NOMO-1 treated with DMSO at 0.1 percent for 48 hours (cell line): ENCODE measurements around the gene GATA6.

Source experiments
- DNase-seq: peaks from one replicate; lab custom pipeline; 2025; ENCODE audit not compliant: unreplicated experiment; lab: John Stamatoyannopoulos, UW

The GATA6 gene

DNA sequence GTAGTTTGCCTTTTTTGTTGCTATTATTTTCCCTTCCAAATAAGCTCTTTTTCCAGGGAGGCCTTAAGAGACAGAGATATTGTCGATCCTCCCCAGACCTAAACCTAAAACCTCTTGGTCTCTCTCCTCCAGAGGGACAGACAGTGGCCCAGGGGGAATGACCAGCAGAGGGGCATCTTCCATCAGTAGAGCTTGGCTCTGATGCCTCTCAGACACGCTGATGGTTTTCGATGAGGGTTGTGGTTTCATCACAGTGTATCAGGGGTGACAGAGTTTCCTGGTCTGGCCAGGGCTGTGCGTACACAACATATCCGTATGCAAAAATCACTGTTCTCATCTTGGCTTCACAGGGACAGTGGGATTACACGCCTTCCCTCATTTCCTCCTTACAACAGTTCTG lies 68.6 kb downstream of the GATA6 start:
- no peak for DNase-seq

DNA sequence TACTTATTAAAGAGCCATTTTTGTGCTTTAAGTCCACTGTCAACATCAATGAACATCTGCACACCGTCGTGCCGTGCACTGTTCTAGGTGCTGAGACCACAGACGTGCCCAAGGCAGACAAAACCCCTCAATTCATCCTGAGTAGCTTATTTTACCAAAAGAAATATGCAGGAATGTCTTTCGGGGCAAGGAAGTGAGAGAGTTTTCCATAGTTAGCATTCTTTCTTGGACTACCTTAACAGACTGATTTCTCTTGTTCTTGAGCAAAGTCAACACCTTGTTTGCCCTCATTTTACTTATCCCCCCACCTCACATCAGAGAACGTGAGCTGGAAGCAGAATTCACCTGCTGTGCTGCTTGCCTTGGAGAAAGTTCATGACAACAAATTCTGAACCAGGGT lies 69.3 kb downstream of the GATA6 start:
- DNase-seq = no peak

DNA sequence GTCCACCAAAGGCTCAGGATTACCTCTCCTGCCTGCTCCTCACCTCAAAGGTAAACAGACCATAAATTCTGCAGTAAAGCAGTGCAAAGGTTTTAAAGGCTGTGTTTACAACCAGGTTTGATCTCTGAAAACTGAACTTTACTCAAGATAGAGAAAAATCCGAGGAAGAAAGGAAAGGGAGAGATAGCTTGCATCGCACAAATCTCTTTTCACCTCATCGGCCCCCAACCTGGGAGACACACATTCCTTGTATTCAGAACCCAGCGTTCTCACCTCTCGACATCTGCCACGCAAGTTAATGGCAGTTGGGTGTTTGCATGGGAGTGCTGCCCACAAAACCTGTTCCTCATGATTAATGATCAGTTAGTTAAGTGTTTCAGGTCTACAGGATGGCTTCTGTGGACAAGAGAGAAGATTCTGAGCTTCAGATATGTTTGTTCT lies 72.6 kb downstream of the GATA6 start:
- no peak for DNase-seq

DNA sequence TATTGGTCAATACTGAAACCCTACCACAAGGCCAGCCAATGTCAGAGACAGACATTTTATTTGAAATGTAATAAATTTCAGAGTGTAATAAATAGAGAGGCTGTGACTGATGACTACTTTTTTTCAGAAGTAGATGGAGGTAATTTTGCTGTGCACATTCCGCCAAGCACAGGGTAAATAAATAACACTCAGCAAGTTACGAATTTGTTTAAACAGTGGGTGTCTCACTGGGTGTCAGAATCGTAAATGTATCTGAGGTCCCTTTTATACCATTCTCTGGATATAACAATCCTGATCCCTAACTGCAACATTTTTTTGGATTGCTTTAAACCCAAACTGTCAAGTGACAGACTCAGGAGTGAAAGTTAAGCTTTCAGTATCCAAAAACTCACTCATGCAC lies 74.1 kb downstream of the GATA6 start:
- DNase-seq = no peak

DNA sequence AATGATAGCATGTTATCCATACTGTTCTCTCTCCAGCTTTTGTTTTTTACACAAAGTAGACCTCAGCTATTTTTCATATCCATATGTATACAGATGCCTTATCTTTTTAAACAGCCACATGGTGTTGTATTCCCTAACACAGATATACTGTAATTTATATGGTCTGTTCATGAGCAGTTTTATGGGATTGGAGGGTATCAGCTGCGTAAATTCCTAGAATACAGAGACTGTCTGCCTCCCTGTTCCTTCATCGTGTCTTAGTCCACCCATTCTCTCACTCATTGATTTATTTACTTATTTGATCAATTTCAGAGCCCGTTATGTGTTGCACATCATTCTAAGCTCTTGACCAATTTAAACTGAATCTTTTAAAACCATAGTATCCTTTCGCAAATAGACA lies 80.6 kb downstream of the GATA6 start:
- DNase-seq = no peak

DNA sequence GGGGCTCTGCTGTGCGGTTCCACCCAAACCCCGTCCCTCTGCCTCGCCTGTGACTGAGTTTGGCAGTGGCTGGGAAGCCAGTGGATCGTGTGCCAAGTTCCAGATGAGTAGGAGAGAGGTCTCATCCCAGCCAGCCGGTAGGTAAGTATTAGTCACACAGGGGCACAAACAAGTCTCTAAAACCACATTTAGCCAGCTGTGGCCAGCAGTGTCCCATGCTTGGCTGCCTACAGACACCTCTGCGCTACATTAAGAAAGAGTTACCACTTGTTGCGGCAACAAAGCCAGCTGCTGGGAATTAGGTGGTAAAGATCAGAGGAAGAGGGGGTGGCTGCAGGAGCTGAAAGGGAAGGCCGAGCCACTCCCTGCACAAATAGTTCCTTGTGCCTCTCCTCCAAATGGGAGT lies 81.2 kb downstream of the GATA6 start:
- DNase-seq = no peak
